ENCODE measurements around the gene PTPRA.
A peak's percentile ranks its signal among the peaks of the same experiment; 100 is the strongest.

Gene PTPRA

GRCh38 chr20:2946988-2947961, 74.0 kb downstream of the PTPRA start:
- no peak for DNase-seq

DNA sequence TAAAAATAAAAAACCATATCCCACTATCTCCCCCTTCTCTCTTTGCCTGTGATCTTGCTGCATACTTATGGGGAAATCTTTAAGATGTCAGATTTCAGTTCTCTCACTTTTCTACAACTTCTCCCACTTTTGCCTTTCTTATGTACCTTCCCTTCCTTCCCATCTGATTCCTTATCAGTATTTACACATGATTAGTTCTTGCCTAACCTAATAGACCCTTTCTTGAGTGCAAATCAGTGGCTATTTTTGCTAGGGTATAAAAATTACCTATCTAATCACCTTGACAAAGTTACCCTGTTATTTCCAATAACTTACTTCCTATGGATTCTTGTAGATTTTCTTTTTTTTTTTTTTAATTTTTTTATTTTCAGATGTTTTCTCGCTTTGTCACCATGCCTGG, 75.7 kb downstream of the PTPRA start:
- no peak for DNase-seq

GRCh38 chr20:2952766-2953165, 79.5 kb downstream of the PTPRA start:
- DNase-seq = no peak

DNA sequence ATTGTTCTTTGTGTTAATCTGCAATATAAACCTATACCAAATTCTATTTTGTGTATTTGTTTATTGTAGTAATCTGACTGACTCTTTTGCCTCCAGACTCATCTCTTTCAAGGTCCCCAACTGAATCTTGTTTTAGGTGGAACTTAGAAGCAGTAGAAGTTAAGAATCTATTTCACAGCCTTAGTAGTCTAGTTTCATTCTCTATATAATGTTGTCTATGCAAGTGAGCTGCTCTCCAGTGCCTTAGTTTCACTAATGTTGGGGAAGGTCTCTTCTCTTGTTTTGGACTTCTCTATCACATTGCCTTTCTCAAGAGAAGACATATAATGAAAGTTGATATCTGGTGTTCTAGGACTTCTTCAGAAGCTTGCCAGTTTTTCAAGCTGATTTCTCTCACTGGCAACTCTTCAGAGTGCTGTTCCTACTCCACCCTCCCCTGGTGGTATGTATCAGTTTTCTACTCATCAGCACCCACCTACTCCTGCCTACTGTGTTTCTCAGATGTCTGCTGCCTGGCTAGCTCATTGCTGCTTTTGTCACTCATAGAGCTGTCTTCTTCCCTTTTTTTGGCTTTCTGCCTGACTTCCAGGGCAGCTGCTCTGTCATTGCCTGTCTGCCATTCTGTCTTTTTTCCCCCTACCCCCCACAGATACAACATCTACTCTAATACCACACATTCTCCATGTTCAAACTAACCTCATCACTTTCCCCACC, 82.1 kb downstream of the PTPRA start:
- no peak for DNase-seq

DNA sequence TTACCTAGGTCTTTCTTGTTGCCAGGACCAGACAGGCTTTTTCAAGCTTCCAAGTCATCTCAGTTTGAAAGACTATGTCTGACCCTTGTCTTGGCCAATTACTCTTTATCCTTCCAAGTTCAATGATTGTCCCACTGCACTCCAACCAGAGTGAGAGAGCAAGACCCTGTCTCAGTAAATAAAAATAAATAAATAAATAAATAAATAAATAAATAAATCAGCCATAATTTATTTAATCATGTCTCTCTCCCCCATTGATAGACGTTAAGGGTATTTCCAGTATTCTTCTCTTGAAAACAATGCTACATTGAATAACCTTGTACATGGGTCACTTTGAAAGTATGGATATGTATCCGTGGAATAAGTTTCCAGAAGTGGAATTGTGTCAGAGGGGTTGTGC, 83.2 kb downstream of the PTPRA start:
- no peak for DNase-seq

GRCh38 chr20:2967841-2968240, 94.6 kb downstream of the PTPRA start:
- no peak for DNase-seq

DNA sequence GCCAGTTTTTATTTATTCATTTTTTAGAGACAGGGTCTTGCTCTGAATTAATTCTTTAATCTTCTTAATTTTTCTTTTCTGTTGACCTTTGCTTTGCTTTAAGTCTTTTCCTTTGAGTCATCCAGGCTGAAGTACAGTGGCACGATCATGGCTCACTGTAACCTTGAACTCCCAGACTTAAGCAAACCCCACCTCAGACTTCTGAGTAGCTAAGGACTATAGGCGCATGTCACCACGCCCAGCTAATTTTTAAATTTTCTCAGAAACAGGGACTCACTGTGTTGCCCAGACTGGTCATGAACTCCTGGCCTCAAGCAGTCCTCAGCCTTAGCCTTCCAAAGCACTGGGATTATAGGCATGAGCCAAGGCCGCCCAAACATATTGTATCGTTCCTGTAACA, 98.8 kb downstream of the PTPRA start:
- no peak for DNase-seq

DNA sequence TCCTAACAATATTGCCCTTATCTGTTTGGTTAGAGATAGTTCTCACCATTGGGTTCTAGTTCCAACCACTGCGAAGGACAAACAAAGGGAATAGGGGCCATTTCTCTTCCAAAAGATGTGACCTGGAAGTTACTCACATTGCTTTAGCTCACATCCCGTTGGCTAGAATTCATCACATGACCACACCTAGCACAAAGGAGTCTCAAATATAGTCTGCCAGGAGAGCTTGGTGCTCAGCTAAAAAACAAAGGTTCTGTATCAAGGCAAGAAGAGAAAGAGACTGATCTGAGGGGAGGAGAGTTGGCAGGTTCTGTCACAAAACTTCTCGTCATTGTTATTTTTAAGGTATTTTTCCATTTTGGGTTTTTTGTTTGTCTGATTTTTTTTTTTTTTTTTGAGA, 100.3 kb downstream of the PTPRA start:
- no peak for DNase-seq

DNA sequence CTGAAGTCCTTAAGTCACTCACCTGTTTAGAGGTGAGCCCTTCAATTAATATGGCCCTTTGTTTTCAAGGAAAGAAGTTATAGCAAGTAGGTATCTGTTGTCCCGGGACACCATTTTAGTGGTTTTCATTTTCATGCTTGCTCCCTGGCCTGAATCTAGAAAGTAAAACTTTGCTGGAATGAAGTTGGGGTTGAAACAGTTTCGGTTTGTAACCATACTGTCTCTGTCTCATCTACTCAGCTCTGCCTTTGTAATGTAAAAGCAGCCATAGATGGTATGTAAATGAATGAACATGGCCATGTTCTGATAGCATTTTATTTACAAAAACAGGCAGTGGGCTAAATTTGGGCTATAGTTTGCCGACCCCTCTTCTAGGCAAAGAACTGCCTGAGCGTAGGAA, 105.2 kb downstream of the PTPRA start:
- no peak for DNase-seq

GRCh38 chr20:2981646-2982045, 108.4 kb downstream of the PTPRA start:
- no peak for DNase-seq

- no peak for DNase-seq
Measured at GRCh38 chr20:2983508-2983907, 110.2 kb downstream of the PTPRA start.

DNA sequence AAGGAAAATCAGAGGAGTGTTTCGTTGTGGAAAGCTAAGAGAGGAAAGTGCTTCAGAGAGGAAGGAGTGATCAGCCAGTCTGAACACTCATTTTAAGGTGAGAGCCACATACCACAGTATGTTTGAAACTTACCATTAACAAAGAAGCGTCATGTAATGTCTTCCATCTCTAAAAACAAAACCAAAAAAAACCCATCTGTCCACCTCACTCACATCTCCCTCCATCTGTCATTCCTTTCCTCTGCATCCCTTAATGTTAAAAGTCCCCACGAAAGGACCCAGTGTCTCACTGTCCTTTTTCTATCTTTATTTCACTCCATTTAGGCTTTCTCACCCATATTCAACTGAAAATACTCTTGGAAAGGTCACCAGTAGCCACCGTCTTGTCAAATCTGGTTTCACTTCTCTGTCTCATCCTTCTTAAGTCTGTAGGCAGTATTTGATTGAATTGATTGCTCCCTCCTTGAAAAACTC, 110.8 kb downstream of the PTPRA start:
- no peak for DNase-seq

DNA sequence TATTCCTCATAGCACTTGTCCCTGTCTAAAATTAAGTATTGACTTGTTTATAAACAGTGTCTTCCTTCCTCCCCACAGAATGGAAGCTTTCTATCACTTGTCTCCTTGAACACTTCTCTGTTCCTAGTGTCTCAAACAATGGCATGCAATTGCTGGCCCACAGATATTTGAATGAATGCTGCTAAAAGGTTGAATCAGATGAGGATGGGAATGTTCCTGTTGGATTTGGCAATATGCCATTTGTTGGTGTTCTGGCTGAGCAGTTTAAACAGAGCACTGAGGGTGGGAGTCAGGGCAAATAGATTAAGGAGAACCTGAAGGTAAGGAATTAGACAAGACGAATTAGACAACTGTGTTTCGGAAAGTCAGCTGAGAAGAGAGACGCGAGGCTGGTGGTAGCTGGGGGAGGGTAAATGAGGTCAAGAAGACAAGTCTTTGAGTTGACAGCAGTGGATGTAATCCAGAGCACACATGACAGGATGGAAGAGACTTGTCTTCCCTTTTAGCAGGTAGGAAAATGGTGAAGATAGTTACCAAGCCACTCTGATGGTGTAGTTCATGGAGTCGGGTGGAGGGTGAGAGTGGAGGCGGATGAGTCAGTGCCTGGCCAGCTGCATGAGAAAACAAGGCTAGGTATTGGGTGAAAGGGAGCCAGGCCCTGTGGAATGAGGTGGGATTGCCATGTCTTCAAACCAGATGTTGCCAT, 111.8 kb downstream of the PTPRA start:
- DNase-seq = peak; percentile 65

- DNase-seq = peak; percentile 80
Measured at GRCh38 chr20:2986466-2986865, 113.2 kb downstream of the PTPRA start.

DNA sequence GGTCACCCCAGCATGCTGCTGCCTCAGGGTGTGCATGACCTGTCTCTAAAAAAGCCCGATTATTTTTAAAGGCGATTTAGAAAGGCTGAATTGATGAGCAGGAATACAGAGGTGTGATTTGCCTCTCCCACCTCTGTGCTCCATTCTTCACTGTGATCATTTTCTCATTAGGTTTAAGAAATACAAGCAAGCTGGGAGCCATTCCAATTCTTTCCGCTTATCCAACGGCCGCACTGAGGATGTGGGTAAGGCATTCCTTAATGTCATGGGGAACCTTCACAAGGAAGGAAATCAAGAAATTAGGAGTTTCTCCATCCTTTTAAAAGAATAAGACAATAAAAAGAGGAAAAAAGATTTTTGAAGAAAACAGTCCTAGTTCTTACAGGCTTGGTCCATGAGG, 114.6 kb downstream of the PTPRA start:
- no peak for DNase-seq

GRCh38 chr20:2991532-2991931, 118.3 kb downstream of the PTPRA start:
- no peak for DNase-seq

DNA sequence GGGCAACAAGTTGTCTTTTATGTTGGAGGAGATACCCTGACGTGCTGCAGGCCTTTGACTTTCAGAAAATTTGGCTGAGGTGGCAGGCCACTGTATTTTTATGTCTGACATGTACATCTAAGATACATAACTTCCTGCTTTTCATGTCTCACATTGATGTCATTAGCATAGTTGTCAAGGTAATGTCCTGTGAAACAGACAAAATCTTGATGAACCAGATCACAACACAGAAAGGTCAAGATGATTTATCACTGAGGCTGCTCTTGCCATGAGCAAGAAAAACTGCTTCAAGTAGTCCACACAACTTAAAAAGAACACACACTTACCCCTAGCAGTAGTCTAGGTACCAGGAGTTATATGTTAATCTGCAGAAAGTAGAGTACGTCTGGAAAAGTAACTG, 120.0 kb downstream of the PTPRA start:
- DNase-seq = no peak

DNA sequence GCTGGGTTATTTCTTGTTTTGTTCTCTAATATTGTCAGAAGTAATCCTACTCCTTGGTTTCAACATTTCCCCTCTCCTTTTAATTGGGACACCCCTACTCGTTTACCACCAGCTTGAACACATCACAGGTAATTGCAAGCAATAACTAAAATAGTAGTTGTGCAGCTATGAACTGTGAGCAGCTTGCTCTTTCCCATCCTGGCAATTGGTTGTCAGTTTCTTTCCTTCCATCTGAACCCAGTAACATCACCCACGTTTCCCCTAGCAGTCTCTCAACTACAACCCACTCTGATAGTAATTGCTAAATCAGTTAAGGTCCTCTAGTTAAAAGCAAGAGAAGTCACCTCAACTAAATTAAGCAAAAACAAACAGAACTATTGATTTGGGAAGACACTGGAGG, 122.5 kb downstream of the PTPRA start:
- no peak for DNase-seq

DNA sequence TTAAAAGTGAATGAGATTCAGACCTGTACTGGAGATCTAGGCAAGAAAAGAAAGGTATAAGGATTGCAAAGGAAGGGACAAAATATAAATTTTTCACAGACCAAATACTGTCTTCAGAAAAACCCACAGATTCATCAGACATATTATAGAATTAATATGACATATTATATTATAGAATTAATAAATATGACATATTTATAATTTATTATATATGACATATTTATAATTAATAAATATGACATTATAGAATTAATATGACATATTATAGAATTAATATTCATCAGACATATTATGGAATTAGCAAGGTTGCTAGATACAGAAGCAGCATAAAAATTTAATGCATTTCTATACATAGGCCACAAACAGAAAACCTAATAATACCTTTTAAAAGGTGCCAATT, 125.4 kb downstream of the PTPRA start:
- no peak for DNase-seq

DNA sequence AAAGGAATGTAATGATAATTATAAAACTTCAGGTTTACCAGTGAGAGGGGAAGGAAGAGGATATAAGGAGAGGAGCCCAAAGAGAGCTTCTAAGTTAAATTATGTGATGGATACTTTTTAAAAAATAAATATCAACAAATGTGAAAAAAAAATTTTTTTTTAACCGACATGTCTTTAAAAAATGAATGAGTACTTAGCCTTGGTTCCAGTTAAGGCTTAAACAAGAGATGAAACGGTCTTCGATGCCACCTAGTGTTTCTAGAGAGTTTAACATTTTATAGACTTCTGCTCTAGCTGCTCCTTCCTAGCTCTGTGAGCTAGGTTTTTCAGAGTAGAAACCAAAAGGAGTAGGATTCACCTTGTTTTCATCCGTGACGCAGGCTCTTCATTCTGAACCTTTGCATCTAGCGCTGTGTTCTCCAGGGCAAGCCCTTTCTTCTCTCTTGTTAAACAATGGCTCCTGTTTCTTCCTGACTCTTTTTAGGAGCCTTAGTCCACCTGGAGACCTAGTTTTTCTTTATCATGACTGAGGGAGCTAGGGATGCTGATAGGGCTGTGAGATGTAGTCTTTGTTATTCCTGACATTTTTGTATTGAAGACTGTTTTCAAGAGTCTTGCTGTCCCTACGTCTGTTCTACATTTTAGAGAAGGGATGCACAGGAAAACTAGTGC, 127.7 kb downstream of the PTPRA start:
- DNase-seq = no peak

GRCh38 chr20:3003416-3003815, 130.1 kb downstream of the PTPRA start:
- no peak for DNase-seq

GRCh38 chr20:3010985-3011723, 137.9 kb downstream of the PTPRA start:
- peak; percentile 41 for DNase-seq

Data from stimulated activated CD4-positive, alpha-beta T cell treated with anti-CD3 and anti-CD28 coated beads, Interleukin-15, amount 100 ng/mL, for 24 hours (primary cell).